SK-N-MC (cell line): ENCODE measurements around the gene SNX2.

ENCODE experiments used
- EZH2 ChIP-seq: fragments of 200-600 bp; sonication (generic); IDR thresholded peaks from one replicate; pipeline ENCODE4 v1.6.1; 2017; ENCODE audit warnings: antibody characterized with exemption
- POLR2AphosphoS5 ChIP-seq: IDR thresholded peaks from 2 replicates; pipeline ENCODE4 v1.6.1; 2012; ENCODE audit warnings: mild to moderate bottlenecking, low read depth, low read length, borderline replicate concordance

GRCh38 chr5:122774519-122774860 is 390 bp upstream of the SNX2 start:
- no peak for TF ChIP-seq POLR2AphosphoS5
- no peak for TF ChIP-seq EZH2
